Upper lobe of left lung (tissue), 6 donors: ENCODE results near the gene DLX3. TPM values are rescaled to one million over a fixed set of nuclear protein-coding genes. Genes with fewer than 3 reads are reported as not detected.

Experiments
- ATAC-seq, 2 donors: fragments of 200-7000 bp; cut with Tn5 transposase; one replicate each; pipeline ENCODE4 v1.9.1; 2022; ENCODE audit warnings: mild to moderate bottlenecking in 2 of 2, moderate library complexity in 2 of 2; ENCODE audit not compliant: low FRiP score in 2 of 2
- DNase-seq, 2 donors: peaks; one replicate each; pipeline ENCODE4 v3.0.0-alpha.2; 2019 to 2020
- H3K27ac ChIP-seq, 4 donors: fragments of 200-600 bp; sonication (generic); one replicate each; pipeline ENCODE4 v1.5.1; 2016 to 2019
- H3K27me3 ChIP-seq, 4 donors: fragments of 200-600 bp; sonication (generic); one replicate each; pipeline ENCODE4 v1.5.1; 2017 to 2019
- H3K36me3 ChIP-seq, 4 donors: fragments of 200-600 bp; sonication (generic); one replicate each; pipeline ENCODE4 v1.5.1; 2016 to 2019
- H3K4me1 ChIP-seq, 4 donors: fragments of 200-600 bp; sonication (generic); one replicate each; pipeline ENCODE4 v1.5.1; 2018 to 2019
- H3K4me3 ChIP-seq, 4 donors: fragments of 200-600 bp; sonication (generic); one replicate each; pipeline ENCODE4 v1.5.1; 2017 to 2019; ENCODE audit warnings: mild to moderate bottlenecking in 2 of 4, moderate library complexity in 1 of 4
- H3K9me3 ChIP-seq, 4 donors: fragments of 200-600 bp; sonication (generic); one replicate each; pipeline ENCODE4 v1.5.1; 2018 to 2019
- CTCF ChIP-seq, 6 experiments: fragments of 450-650 bp in 4 of 6; fragments of 200-600 bp in 2 of 6; sonication (generic) in 2 of 6; IDR thresholded peaks; one replicate each; pipeline ENCODE4 v1.5.1; 2016 to 2019; ENCODE audit warnings: antibody characterized with exemption in 6 of 6
- EP300 ChIP-seq, 4 donors: sonication (generic); formaldehyde crosslinking; IDR thresholded peaks; one replicate each; pipeline ENCODE4 v1.5.1; 2017; ENCODE audit warnings: antibody characterized with exemption in 4 of 4, control low read depth in 2 of 4
- POLR2A ChIP-seq, 4 donors: fragments of 450-650 bp; IDR thresholded peaks; one replicate each; pipeline ENCODE4 v1.5.1; 2016 to 2017; ENCODE audit warnings: antibody characterized with exemption in 4 of 4, mild to moderate bottlenecking in 2 of 4
- POLR2AphosphoS5 ChIP-seq, 2 donors: sonication (generic); formaldehyde crosslinking; IDR thresholded peaks; one replicate each; pipeline ENCODE4 v1.5.1; 2017; ENCODE audit warnings: antibody characterized with exemption in 2 of 2
- WGBS, 2 donors: methylation state at CpG; one replicate each; pipeline ENCODE4 v1.1.5; 2017 to 2018; 5-methylcytosine and 5-hydroxymethylcytosine counted together
- total RNA-seq, 6 donors: library from RNA; depleted of rRNA in 4 of 6; stranded (reverse); fragments of >200 nt in 4 of 6; gene quantifications; one replicate each; pipeline versions ENCODE4 v1.1.0 to v1.2.1, GENCODE V29; 2016 to 2021
- donor health status: DM: no; HTN: no; CAD: no; lungs with moderate emphysema.
- donor health status: DM: no; HTN: yes; CAD: no; lungs with severe emphysema.

DLX3 gene
- total RNA-seq, 6 donors from 2014 or later: 0.20 to 0.91 (median 0.54) TPM; not detected in 2

- TF ChIP-seq CTCF (IDR thresholded peaks at IDR 0.05): no peak
- no peak for TF ChIP-seq EP300 (IDR thresholded peaks at IDR 0.05)
- no peak for TF ChIP-seq POLR2A (IDR thresholded peaks at IDR 0.05)
- no peak for TF ChIP-seq POLR2AphosphoS5 (IDR thresholded peaks at IDR 0.05)
- Histone ChIP-seq H3K4me1 (peaks cover 15 to 24% (median 19%) of the 10 kb centered on the region in 4 donors), H3K27ac (peak overlapping the region in 1 of 4 donors; percentile 44), H3K27me3 (no peaks in the 10 kb centered on the region), H3K36me3 (no peaks in the 10 kb centered on the region), H3K9me3 (no peaks in the 10 kb centered on the region), H3K4me3 (no peak overlapping the region)
- ATAC-seq (no peak), DNase-seq (no peak)
- 50 to 67% methylated on average over 7 to 8 of the region's 8 CpGs for WGBS, 2 donors
Observed at GRCh38 chr17:50026046-50026675, 31.1 kb upstream of the DLX3 start.

GRCh38 chr17:50024808-50025207 lies 29.8 kb upstream of the DLX3 start:
- ATAC-seq: no peak
- no peak for DNase-seq
- WGBS, 2 donors: 38 to 47% methylated on average over 7 of the region's 7 CpGs

GRCh38 chr17:50023520-50023919 lies 28.5 kb upstream of the DLX3 start:
- Histone ChIP-seq H3K27ac (no peak overlapping the region), H3K4me1 (peaks cover 15 to 20% (median 16%) of the 10 kb centered on the region in 4 donors), H3K4me3 (no peak overlapping the region), H3K27me3 (no peaks in the 10 kb centered on the region), H3K9me3 (no peaks in the 10 kb centered on the region), H3K36me3 (no peaks in the 10 kb centered on the region)
- no peak for ATAC-seq
- no peak for DNase-seq
- 66% methylated on average over 8 of the region's 8 CpGs for WGBS, 2 donors
- TF ChIP-seq POLR2A (IDR thresholded peaks at IDR 0.05): no peak
- TF ChIP-seq CTCF (IDR thresholded peaks at IDR 0.05): no peak
- no peak for TF ChIP-seq EP300 (IDR thresholded peaks at IDR 0.05)
- TF ChIP-seq POLR2AphosphoS5 (IDR thresholded peaks at IDR 0.05): no peak

More at GRCh38 chr17:50024808-50025207, 29.8 kb upstream of the DLX3 start:
- Histone ChIP-seq H3K27ac (no peak overlapping the region), H3K9me3 (no peaks in the 10 kb centered on the region), H3K27me3 (no peaks in the 10 kb centered on the region), H3K36me3 (no peaks in the 10 kb centered on the region), H3K4me3 (no peak overlapping the region), H3K4me1 (peaks cover 15 to 24% (median 19%) of the 10 kb centered on the region in 4 donors)
- no peak for TF ChIP-seq POLR2A (IDR thresholded peaks at IDR 0.05)
- no peak for TF ChIP-seq EP300 (IDR thresholded peaks at IDR 0.05)
- no peak for TF ChIP-seq CTCF (IDR thresholded peaks at IDR 0.05)
- no peak for TF ChIP-seq POLR2AphosphoS5 (IDR thresholded peaks at IDR 0.05)

- TF ChIP-seq POLR2AphosphoS5 (IDR thresholded peaks at IDR 0.05) (no peak), CTCF (IDR thresholded peaks at IDR 0.05) (no peak), POLR2A (IDR thresholded peaks at IDR 0.05) (no peak), EP300 (IDR thresholded peaks at IDR 0.05) (no peak)
- peaks cover 7 to 11% (median 7%) of the 10 kb centered on the region in 4 donors for H3K4me1 ChIP-seq
- no peaks in the 10 kb centered on the region for H3K36me3 ChIP-seq
- no peak overlapping the region for H3K27ac ChIP-seq
- WGBS, 2 donors: 48 to 55% methylated on average over 6 of the region's 6 CpGs
- H3K4me3 ChIP-seq: no peak overlapping the region
- no peak for ATAC-seq
- no peak for DNase-seq
- H3K9me3 ChIP-seq: no peaks in the 10 kb centered on the region
- no peaks in the 10 kb centered on the region for H3K27me3 ChIP-seq
Observed at GRCh38 chr17:50022463-50023130, 27.6 kb upstream of the DLX3 start.
